ENCODE results near the gene MSGN1.

MSGN1 gene

GRCh38 chr2:17786727-17787126 lies 29.5 kb upstream of the MSGN1 start:
- no peak overlapping the region for H3K4me3 ChIP-seq (ENCODE audit: control insufficient read depth, low read depth, low read length)
- TF ChIP-seq CTCF (IDR thresholded peaks at IDR 0.05; ENCODE audit: control insufficient read depth, insufficient read depth, low read depth, low read length, missing control alignments) = no peak
- no peak for DNase-seq (ENCODE audit: low read depth)

- DNase-seq (ENCODE audit: low read depth) = no peak
- no peak for TF ChIP-seq CTCF (IDR thresholded peaks at IDR 0.05; ENCODE audit: control insufficient read depth, insufficient read depth, low read depth, low read length, missing control alignments)
- H3K4me3 ChIP-seq (ENCODE audit: control insufficient read depth, low read depth, low read length) = no peak overlapping the region
These were observed 27.5 kb upstream of the MSGN1 start for GRCh38 chr2:17788773-17789172.

GRCh38 chr2:17790536-17790935 lies 25.7 kb upstream of the MSGN1 start:
- DNase-seq (ENCODE audit: low read depth) = no peak
- H3K4me3 ChIP-seq (ENCODE audit: control insufficient read depth, low read depth, low read length) = no peak overlapping the region
- TF ChIP-seq CTCF (IDR thresholded peaks at IDR 0.05; ENCODE audit: control insufficient read depth, insufficient read depth, low read depth, low read length, missing control alignments) = no peak

GRCh38 chr2:17791121-17791816 lies 25.0 kb upstream of the MSGN1 start:
- no peak for TF ChIP-seq CTCF (IDR thresholded peaks at IDR 0.05; ENCODE audit: control insufficient read depth, insufficient read depth, low read depth, low read length, missing control alignments)
- DNase-seq (ENCODE audit: low read depth) = peak; percentile 78
- no peak overlapping the region for H3K4me3 ChIP-seq (ENCODE audit: control insufficient read depth, low read depth, low read length)

- TF ChIP-seq CTCF (IDR thresholded peaks at IDR 0.05; ENCODE audit: control insufficient read depth, insufficient read depth, low read depth, low read length, missing control alignments) = no peak
- DNase-seq (ENCODE audit: low read depth) = no peak
These were observed 24.5 kb upstream of the MSGN1 start for GRCh38 chr2:17791817-17792130.

GRCh38 chr2:17792515-17792914 lies 23.7 kb upstream of the MSGN1 start:
- H3K4me3 ChIP-seq (ENCODE audit: control insufficient read depth, low read depth, low read length) = no peak overlapping the region
- DNase-seq (ENCODE audit: low read depth) = no peak
- no peak for TF ChIP-seq CTCF (IDR thresholded peaks at IDR 0.05; ENCODE audit: control insufficient read depth, insufficient read depth, low read depth, low read length, missing control alignments)

More at GRCh38 chr2:17791817-17792130, 24.5 kb upstream of the MSGN1 start:
- H3K4me3 ChIP-seq (ENCODE audit: control insufficient read depth, low read depth, low read length) = no peak overlapping the region

GRCh38 chr2:17793296-17793695 lies 23.0 kb upstream of the MSGN1 start:
- DNase-seq (ENCODE audit: low read depth) = no peak
- no peak for TF ChIP-seq CTCF (IDR thresholded peaks at IDR 0.05; ENCODE audit: control insufficient read depth, insufficient read depth, low read depth, low read length, missing control alignments)
- no peak overlapping the region for H3K4me3 ChIP-seq (ENCODE audit: control insufficient read depth, low read depth, low read length)
